GM19397 (cell line): ENCODE results near the gene FADS1.

ENCODE experiments used
- ATAC-seq: cut with Tn5 transposase; IDR thresholded peaks from one replicate; pipeline ENCODE4 v1.9.1; 2021; ENCODE audit warnings: mild to moderate bottlenecking, moderate library complexity; ENCODE audit not compliant: unreplicated experiment

The FADS1 gene

GRCh38 chr11:61816736-61817455 is at the start of gene FADS1:
Gene FADS1, minus strand, starts transcription at chr11:61817003. Its CDS starts 74 bp downstream, at chr11:61816929.
- peak; percentile 50 for ATAC-seq

GRCh38 chr11:61866231-61866957 is 49.6 kb upstream of the FADS1 start:
- ATAC-seq: no peak

GRCh38 chr11:61864814-61865775 is 48.3 kb upstream of the FADS1 start:
- ATAC-seq: no peak

GRCh38 chr11:61863548-61864081 is 46.8 kb upstream of the FADS1 start:
- no peak for ATAC-seq

- ATAC-seq: no peak
Measured at GRCh38 chr11:61862714-61863547, 46.1 kb upstream of the FADS1 start.

GRCh38 chr11:61861634-61862033 is 44.8 kb upstream of the FADS1 start:
- no peak for ATAC-seq

- no peak for ATAC-seq
Measured at GRCh38 chr11:61860054-61860903, 43.5 kb upstream of the FADS1 start.

- no peak for ATAC-seq
Measured at GRCh38 chr11:61855939-61856680, 39.3 kb upstream of the FADS1 start.

- no peak for ATAC-seq
Measured at GRCh38 chr11:61854966-61855714, 38.3 kb upstream of the FADS1 start.

GRCh38 chr11:61854206-61854895 is 37.5 kb upstream of the FADS1 start:
- ATAC-seq: no peak

GRCh38 chr11:61853698-61854169 is 36.9 kb upstream of the FADS1 start:
- no peak for ATAC-seq

GRCh38 chr11:61851900-61852295 is 35.1 kb upstream of the FADS1 start:
- no peak for ATAC-seq

GRCh38 chr11:61851113-61851899 is 34.5 kb upstream of the FADS1 start:
- no peak for ATAC-seq

- ATAC-seq: no peak
Measured at GRCh38 chr11:61850687-61851086, 33.9 kb upstream of the FADS1 start.

GRCh38 chr11:61848631-61849030 is 31.8 kb upstream of the FADS1 start:
- ATAC-seq: no peak

GRCh38 chr11:61847914-61848581 is 31.2 kb upstream of the FADS1 start:
- no peak for ATAC-seq
